Testis (tissue), 3 donors: ENCODE results near the gene DIPK1C. TPM values are rescaled to one million over a fixed set of nuclear protein-coding genes. Genes with fewer than 3 reads are reported as not detected.

Experiments used
- DNase-seq: peaks from one replicate; pipeline ENCODE4 v3.0.0-alpha.2; 2019
- H3K27ac ChIP-seq, 2 donors: fragments of 200-600 bp; sonication (generic); one replicate each; pipeline ENCODE4 v1.5.1; 2019
- H3K27me3 ChIP-seq: fragments of 200-600 bp; sonication (generic); one replicate; pipeline ENCODE4 v1.5.1; 2019
- H3K36me3 ChIP-seq: fragments of 200-600 bp; sonication (generic); one replicate; pipeline ENCODE4 v1.5.1; 2017; ENCODE audit warnings: low read depth; ENCODE audit errors: missing control alignments
- H3K4me1 ChIP-seq: fragments of 200-600 bp; sonication (generic); one replicate; pipeline ENCODE4 v1.5.1; 2019
- H3K4me3 ChIP-seq, 2 donors: fragments of 200-600 bp; sonication (generic); one replicate each; pipeline ENCODE4 v1.5.1; 2017 to 2019
- H3K9me3 ChIP-seq: fragments of 200-600 bp; sonication (generic); one replicate; pipeline ENCODE4 v1.5.1; 2017
- POLR2A ChIP-seq: fragments of 450-650 bp; IDR thresholded peaks from one replicate; pipeline ENCODE4 v1.6.1; 2017; ENCODE audit warnings: antibody characterized with exemption, mild to moderate bottlenecking, moderate library complexity
- WGBS, 2 donors: methylation state at CpG; one replicate each; pipeline ENCODE4 v1.1.5; 2018; 5-methylcytosine and 5-hydroxymethylcytosine counted together
- intact Hi-C: fragments of 100-400 bp; cut with DNase I; formaldehyde crosslinking; loops from one replicate; pipeline ENCODE4 v1.15.1; 2023; ENCODE audit warnings: low total_unique reads
- polyA plus RNA-seq: library from polyadenylated mRNA; stranded (reverse); fragments of 350-450 nt; fragmentation: Illumina TruSeq; extraction: RNeasy Lipid Tissue Mini Kit (QIAGEN cat#74804); gene quantifications from one replicate; pipeline ENCODE4 v1.2.3, GENCODE V29; 2014; ENCODE audit warnings: low read depth, low replicate concordance; ENCODE audit not compliant: insufficient read depth
- total RNA-seq, 2 donors: library from RNA; depleted of rRNA; stranded (reverse); fragments of >200 nt; gene quantifications; one replicate each; pipeline ENCODE4 v1.2.3, GENCODE V29; 2016
- TF ChIP-seq, protein P1 (sequence below), 3 experiments: fragments of 450-650 bp in 2 of 3; fragments of 200-600 bp in 1 of 3; sonication (generic) in 1 of 3; IDR thresholded peaks; one replicate each; pipeline ENCODE4 v1.5.1; 2016 to 2019; ENCODE audit warnings: antibody characterized with exemption in 3 of 3, mild to moderate bottlenecking in 2 of 3, moderate library complexity in 1 of 3

Gene DIPK1C
- total and polyA plus RNA-seq, 3 donors from 2014 or later = 9.3 to 17.0 (median 16.2) TPM

DNA sequence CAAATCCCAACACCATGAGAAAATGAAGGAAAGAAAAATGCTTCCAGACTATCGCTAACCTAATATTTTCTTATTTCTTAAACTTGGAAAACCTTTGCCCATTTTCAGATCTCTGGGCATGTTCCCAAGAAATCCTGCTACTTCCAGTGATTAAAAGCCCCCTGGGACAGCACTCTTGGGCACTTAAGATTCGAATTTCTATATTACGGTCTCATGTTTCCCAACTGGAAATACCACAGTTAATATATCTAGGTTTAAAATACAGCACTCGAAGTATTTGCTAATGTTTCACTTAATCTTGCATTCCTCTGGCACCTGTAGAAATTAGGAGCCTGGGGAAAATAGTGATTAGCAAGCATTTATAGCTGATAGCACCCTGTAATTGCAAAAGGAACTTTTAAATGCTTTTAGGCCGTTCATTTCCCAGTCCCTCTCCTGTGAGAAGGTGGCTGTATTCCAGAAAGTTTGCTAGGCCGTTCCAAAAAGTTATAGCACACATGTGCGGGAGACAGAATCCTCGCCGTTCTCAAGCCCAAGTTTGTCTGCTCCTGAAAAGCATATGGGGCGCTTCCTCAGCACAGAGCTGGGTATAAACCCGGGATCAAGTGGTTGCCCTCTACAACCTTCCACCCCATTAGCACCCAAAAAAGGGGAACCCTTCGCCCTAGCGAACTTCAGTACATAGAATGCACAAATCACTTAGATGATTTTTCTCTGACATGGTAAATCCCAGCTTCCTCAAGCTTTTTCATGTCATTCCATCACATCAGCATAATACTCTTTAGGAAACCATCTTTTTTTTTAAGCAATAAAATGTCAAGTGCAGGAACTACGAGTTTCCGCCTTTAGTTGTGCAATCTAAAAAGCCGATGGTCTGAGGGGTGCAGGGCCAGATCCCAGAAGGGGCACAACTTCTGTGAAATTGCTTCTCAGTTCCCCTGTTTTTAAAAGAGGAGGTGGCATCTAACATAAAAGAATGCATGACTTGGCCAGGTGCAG lies 60.6 kb downstream of the DIPK1C start:
- peaks cover 5% of the 10 kb centered on the region for H3K4me1 ChIP-seq
- TF ChIP-seq, protein P1, sequence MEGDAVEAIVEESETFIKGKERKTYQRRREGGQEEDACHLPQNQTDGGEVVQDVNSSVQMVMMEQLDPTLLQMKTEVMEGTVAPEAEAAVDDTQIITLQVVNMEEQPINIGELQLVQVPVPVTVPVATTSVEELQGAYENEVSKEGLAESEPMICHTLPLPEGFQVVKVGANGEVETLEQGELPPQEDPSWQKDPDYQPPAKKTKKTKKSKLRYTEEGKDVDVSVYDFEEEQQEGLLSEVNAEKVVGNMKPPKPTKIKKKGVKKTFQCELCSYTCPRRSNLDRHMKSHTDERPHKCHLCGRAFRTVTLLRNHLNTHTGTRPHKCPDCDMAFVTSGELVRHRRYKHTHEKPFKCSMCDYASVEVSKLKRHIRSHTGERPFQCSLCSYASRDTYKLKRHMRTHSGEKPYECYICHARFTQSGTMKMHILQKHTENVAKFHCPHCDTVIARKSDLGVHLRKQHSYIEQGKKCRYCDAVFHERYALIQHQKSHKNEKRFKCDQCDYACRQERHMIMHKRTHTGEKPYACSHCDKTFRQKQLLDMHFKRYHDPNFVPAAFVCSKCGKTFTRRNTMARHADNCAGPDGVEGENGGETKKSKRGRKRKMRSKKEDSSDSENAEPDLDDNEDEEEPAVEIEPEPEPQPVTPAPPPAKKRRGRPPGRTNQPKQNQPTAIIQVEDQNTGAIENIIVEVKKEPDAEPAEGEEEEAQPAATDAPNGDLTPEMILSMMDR (IDR thresholded peaks at IDR 0.05) = no peak
- TF ChIP-seq POLR2A = no peak
- WGBS, 2 donors = 62 to 64% methylated on average over 16 of the region's 16 CpGs
- no peak overlapping the region for H3K27ac ChIP-seq
- H3K9me3 ChIP-seq = no peaks in the 10 kb centered on the region
- intact Hi-C loops = no loop called here
- no peak overlapping the region for H3K4me3 ChIP-seq
- H3K27me3 ChIP-seq = no peaks in the 10 kb centered on the region
- no peaks in the 10 kb centered on the region for H3K36me3 ChIP-seq
- no peak for DNase-seq

DNA sequence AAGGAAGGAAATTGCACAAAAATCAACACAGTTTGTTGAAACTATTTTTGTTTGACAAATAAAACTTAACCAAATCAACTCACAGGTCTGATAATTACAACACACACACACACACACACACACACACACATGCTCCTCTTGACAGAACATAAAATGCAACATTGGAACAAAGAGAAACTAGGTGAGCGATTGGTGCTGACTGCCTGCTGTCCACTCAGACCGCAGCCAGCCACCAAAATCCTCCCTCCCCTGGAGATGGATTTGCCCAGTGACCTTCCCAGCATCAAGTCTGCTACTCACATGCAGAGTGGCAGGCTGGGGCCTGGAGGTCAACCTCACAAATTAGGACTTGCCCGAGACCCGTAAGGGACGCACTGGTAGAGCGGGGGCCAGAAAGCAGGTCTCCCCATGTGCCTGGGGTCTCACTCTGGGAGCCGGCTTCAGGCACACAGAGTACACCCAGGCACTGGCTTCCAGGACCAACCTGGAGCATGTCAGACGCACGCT lies 61.4 kb downstream of the DIPK1C start:
- no peak overlapping the region for H3K4me3 ChIP-seq
- no peaks in the 10 kb centered on the region for H3K36me3 ChIP-seq
- DNase-seq = no peak
- H3K27me3 ChIP-seq = no peaks in the 10 kb centered on the region
- H3K27ac ChIP-seq = no peak overlapping the region
- H3K9me3 ChIP-seq = no peaks in the 10 kb centered on the region
- H3K4me1 ChIP-seq = peaks cover 5% of the 10 kb centered on the region
- TF ChIP-seq POLR2A = no peak
- TF ChIP-seq, protein P1 (IDR thresholded peaks at IDR 0.05) = no peak
- intact Hi-C loops = no loop called here
- 58 to 62% methylated on average over 8 to 9 of the region's 9 CpGs for WGBS, 2 donors

DNA sequence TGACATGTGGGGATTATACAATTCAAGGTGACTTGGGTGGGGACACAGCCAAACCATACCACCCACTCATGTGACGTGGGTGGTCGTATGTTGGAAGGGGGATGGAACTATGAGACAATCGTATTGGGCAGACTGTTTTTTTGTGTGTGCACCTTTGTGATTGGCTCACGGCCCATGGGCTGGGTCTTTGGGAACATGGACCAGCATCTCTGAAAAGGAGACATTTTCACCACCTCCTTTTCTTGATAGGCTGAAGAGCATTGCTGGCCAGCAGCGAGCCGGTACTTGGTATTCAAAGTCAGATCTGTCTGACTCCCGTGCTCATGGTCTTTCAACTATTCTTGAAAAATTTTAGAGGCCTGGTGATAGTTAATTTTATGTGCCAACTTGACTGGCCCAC lies 62.1 kb downstream of the DIPK1C start:
- H3K27ac ChIP-seq = no peak overlapping the region
- no peaks in the 10 kb centered on the region for H3K36me3 ChIP-seq
- no peaks in the 10 kb centered on the region for H3K27me3 ChIP-seq
- DNase-seq = no peak
- no peaks in the 10 kb centered on the region for H3K9me3 ChIP-seq
- peaks cover 5% of the 10 kb centered on the region for H3K4me1 ChIP-seq
- intact Hi-C loops = no loop called here
- no peak overlapping the region for H3K4me3 ChIP-seq
- TF ChIP-seq, protein P1 (IDR thresholded peaks at IDR 0.05) = no peak
- no peak for TF ChIP-seq POLR2A
- WGBS, 2 donors = 94 to 96% methylated on average over 7 of the region's 7 CpGs

DNA sequence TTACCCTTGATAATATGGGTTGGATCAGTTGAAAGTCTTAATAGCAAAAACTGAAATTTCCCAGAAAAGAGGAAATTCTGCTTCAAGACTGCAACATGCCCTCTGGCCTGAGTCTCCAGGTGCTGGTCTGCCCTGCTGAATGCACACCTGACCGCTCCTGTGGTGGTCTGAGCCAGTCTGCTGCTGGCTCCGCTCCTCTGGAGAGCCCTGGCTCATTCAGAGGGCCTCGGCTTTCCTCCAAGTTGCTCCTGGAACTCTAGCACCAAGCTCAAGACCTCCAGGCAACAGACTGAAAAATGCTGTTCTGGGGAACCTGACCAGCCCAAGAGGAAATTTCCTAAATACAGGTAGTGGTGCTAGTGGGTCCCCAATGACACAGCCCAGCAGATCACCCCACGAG lies 64.8 kb downstream of the DIPK1C start:
- Histone ChIP-seq H3K27me3 (no peaks in the 10 kb centered on the region), H3K4me1 (peaks cover 5% of the 10 kb centered on the region), H3K9me3 (no peaks in the 10 kb centered on the region), H3K27ac (no peak overlapping the region), H3K4me3 (no peak overlapping the region), H3K36me3 (no peaks in the 10 kb centered on the region)
- intact Hi-C loops = no loop called here
- TF ChIP-seq POLR2A = no peak
- TF ChIP-seq, protein P1 (IDR thresholded peaks at IDR 0.05) = no peak
- DNase-seq = no peak
- 91 to 96% methylated on average over 4 of the region's 4 CpGs for WGBS, 2 donors
